Measurements from ENCODE around the gene PRR19. TPM values are rescaled to one million over a fixed set of nuclear protein-coding genes. Genes with fewer than 3 reads are reported as not detected.

PRR19 gene
- total RNA-seq, 2 donors from 2014 or later = 0.29 to 0.86 TPM

- ATAC-seq (replicated peaks in 1 of 2) = no peak
- Mint-ChIP-seq H3K27me3 (ENCODE audit: low read depth) (no peaks in the 10 kb centered on the region), H3K4me1 (ENCODE audit: low read depth) (peaks cover 33% of the 10 kb centered on the region)
Measured at GRCh38 chr19:42267644-42268141, 34.2 kb upstream of the PRR19 start.

DNA sequence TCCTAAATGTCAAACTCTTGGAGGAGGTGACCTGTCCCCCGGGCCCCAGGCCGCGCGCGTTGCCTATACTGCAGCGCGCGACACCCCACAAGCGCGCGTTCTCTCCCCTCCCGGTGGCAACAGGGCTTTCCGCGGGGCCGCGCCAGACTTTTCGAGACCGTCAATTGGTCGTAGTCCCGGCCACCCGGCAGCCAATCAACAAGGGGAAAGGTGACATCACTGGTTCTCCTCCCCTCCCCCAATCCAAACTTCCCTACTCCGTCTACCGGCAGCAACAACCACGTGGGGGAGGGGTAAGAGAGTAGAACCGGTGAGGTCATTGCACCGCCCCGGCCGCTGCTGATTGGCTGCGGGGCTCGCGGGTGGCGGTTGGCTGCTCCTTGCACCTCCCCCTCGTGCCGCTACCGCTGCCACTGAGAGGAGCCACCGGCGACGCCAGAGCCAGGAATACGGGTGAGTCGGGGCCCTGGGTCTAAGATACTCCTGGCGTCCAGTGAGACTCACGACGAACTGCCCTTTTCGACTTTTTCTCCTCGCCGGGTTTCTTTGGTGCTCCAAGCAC, 33.7 kb upstream of the PRR19 start:
- H3K4me1 Mint-ChIP-seq (ENCODE audit: low read depth) = peaks cover 31% of the 10 kb centered on the region
- H3K27me3 Mint-ChIP-seq (ENCODE audit: low read depth) = no peaks in the 10 kb centered on the region
- no peaks in the 10 kb centered on the region for H3K9me3 Mint-ChIP-seq
- H3K36me3 Mint-ChIP-seq (ENCODE audit: insufficient read depth in 2 of 2) = peaks cover 4 to 7% of the 10 kb centered on the region in 2 donors
- no peak overlapping the region for H3K4me3 Mint-ChIP-seq
- peak; percentile 98 to 99 for DNase-seq
- H3K27ac Mint-ChIP-seq = no peak overlapping the region
- ATAC-seq (replicated peaks in 1 of 2) = peak; percentile 70

More at GRCh38 chr19:42267644-42268141, 34.2 kb upstream of the PRR19 start:
- no peak for DNase-seq
- Mint-ChIP-seq H3K4me3 (no peak overlapping the region), H3K27ac (no peak overlapping the region), H3K9me3 (no peaks in the 10 kb centered on the region), H3K36me3 (ENCODE audit: insufficient read depth in 2 of 2) (peaks cover 4 to 7% of the 10 kb centered on the region in 2 donors)

GRCh38 chr19:42268704-42269477, 33.0 kb upstream of the PRR19 start, which contains the start of gene CIC:
Gene CIC (plus strand): TSS chr19:42269252. CDS start chr19:42271784, 2,532 bp downstream.
- Mint-ChIP-seq H3K27me3 (ENCODE audit: low read depth) (no peaks in the 10 kb centered on the region), H3K4me3 (no peak within 1 kb of the TSS), H3K4me1 (ENCODE audit: low read depth) (peaks cover 31% of the 10 kb centered on the region), H3K36me3 (ENCODE audit: insufficient read depth in 2 of 2) (peaks cover 4 to 9% of the 10 kb centered on the region in 2 donors), H3K9me3 (no peaks in the 10 kb centered on the region), H3K27ac (peak within 1 kb of the TSS; percentile 92)
- DNase-seq (peak; percentile 99), ATAC-seq (replicated peaks in 1 of 2) (peak; percentile 86)

- H3K4me3 Mint-ChIP-seq = no peak overlapping the region
- no peaks in the 10 kb centered on the region for H3K9me3 Mint-ChIP-seq
- ATAC-seq (replicated peaks in 1 of 2) = no peak
- H3K27me3 Mint-ChIP-seq (ENCODE audit: low read depth) = no peaks in the 10 kb centered on the region
- peak overlapping the region; percentile 92 for H3K27ac Mint-ChIP-seq
- H3K4me1 Mint-ChIP-seq (ENCODE audit: low read depth) = peaks cover 34% of the 10 kb centered on the region
- DNase-seq = no peak
- H3K36me3 Mint-ChIP-seq (ENCODE audit: insufficient read depth in 2 of 2) = peaks cover 6 to 12% of the 10 kb centered on the region in 2 donors
Measured at GRCh38 chr19:42269478-42270345, 32.2 kb upstream of the PRR19 start.

- Mint-ChIP-seq H3K9me3 (no peaks in the 10 kb centered on the region), H3K27me3 (ENCODE audit: low read depth) (no peaks in the 10 kb centered on the region), H3K4me1 (ENCODE audit: low read depth) (peaks cover 42% of the 10 kb centered on the region), H3K4me3 (no peak overlapping the region), H3K36me3 (ENCODE audit: insufficient read depth in 2 of 2) (peaks cover 6 to 14% of the 10 kb centered on the region in 2 donors), H3K27ac (peak overlapping the region; percentile 92)
- DNase-seq (peak; percentile 67 to 77), ATAC-seq (replicated peaks in 1 of 2) (peak; percentile 4 to 9)
Measured at GRCh38 chr19:42270346-42271044, 31.4 kb upstream of the PRR19 start.

- H3K4me1 Mint-ChIP-seq (ENCODE audit: low read depth) = peaks cover 47% of the 10 kb centered on the region
- no peak for ATAC-seq (replicated peaks in 1 of 2)
- H3K27ac Mint-ChIP-seq = peak overlapping the region; percentile 48
- H3K36me3 Mint-ChIP-seq (ENCODE audit: insufficient read depth in 2 of 2) = peaks cover 6 to 16% of the 10 kb centered on the region in 2 donors
- H3K27me3 Mint-ChIP-seq (ENCODE audit: low read depth) = no peaks in the 10 kb centered on the region
- peak overlapping the region in 1 of 2 donors; percentile 63 for H3K4me3 Mint-ChIP-seq
- DNase-seq = no peak
- no peaks in the 10 kb centered on the region for H3K9me3 Mint-ChIP-seq
Measured at GRCh38 chr19:42271045-42271419, 30.9 kb upstream of the PRR19 start.

DNA sequence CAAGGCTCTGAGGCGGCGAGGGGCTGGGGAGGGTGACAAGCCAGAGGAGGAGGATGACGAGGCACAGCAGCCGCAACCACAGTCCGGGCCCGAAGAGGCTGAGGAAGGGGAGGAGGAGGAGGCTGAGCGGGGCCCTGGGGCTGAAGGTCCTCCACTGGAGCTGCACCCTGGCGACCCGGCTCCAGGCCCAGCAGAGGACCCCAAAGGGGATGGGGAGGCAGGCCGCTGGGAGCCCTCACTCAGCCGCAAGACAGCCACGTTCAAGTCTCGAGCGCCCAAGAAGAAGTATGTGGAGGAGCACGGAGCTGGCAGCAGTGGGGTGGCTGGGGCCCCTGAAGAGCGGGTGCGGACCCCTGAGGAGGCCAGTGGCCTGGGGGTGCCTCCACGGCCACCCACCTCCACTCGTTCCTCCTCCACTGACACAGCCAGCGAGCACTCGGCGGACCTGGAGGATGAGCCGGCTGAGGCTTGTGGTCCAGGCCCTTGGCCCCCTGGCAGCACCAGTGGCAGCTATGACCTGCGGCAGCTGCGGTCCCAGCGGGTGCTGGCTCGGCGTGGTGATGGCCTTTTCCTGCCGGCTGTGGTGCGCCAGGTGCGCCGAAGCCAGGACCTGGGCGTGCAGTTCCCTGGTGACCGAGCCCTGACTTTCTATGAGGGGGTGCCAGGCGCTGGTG, 29.9 kb upstream of the PRR19 start:
- H3K27ac Mint-ChIP-seq = peak overlapping the region; percentile 45
- H3K27me3 Mint-ChIP-seq (ENCODE audit: low read depth) = no peaks in the 10 kb centered on the region
- H3K4me3 Mint-ChIP-seq = no peak overlapping the region
- peaks cover 57% of the 10 kb centered on the region for H3K4me1 Mint-ChIP-seq (ENCODE audit: low read depth)
- no peaks in the 10 kb centered on the region for H3K9me3 Mint-ChIP-seq
- no peak for DNase-seq
- H3K36me3 Mint-ChIP-seq (ENCODE audit: insufficient read depth in 2 of 2) = peaks cover 6 to 18% of the 10 kb centered on the region in 2 donors
- no peak for ATAC-seq (replicated peaks in 1 of 2)

DNA sequence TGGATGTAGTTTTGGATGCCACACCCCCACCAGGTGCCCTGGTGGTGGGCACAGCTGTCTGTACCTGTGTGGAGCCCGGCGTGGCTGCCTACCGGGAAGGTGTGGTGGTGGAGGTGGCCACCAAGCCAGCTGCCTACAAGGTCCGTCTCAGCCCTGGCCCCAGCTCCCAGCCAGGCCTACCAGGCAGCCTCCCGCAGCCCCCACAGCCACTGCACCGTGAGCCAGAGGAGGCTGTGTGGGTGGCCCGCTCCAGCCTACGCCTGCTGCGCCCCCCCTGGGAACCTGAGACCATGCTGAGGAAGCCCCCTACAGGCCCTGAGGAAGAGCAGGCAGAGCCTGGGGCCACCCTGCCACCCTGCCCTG, 29.4 kb upstream of the PRR19 start:
- Mint-ChIP-seq H3K4me1 (ENCODE audit: low read depth) (peaks cover 60% of the 10 kb centered on the region), H3K4me3 (no peak overlapping the region), H3K27me3 (ENCODE audit: low read depth) (no peaks in the 10 kb centered on the region), H3K36me3 (ENCODE audit: insufficient read depth in 2 of 2) (peaks cover 6 to 18% of the 10 kb centered on the region in 2 donors), H3K9me3 (no peaks in the 10 kb centered on the region), H3K27ac (no peak overlapping the region)
- no peak for ATAC-seq (replicated peaks in 1 of 2)
- no peak for DNase-seq

GRCh38 chr19:42272989-42273406, 28.9 kb upstream of the PRR19 start:
- ATAC-seq (replicated peaks in 1 of 2) (no peak), DNase-seq (no peak)
- no peaks in the 10 kb centered on the region for H3K9me3 Mint-ChIP-seq
- H3K4me1 Mint-ChIP-seq (ENCODE audit: low read depth) = peaks cover 58% of the 10 kb centered on the region
- H3K4me3 Mint-ChIP-seq = no peak overlapping the region
- H3K27ac Mint-ChIP-seq = no peak overlapping the region
- no peaks in the 10 kb centered on the region for H3K27me3 Mint-ChIP-seq (ENCODE audit: low read depth)
- peaks cover 6 to 18% of the 10 kb centered on the region in 2 donors for H3K36me3 Mint-ChIP-seq (ENCODE audit: insufficient read depth in 2 of 2)

DNA sequence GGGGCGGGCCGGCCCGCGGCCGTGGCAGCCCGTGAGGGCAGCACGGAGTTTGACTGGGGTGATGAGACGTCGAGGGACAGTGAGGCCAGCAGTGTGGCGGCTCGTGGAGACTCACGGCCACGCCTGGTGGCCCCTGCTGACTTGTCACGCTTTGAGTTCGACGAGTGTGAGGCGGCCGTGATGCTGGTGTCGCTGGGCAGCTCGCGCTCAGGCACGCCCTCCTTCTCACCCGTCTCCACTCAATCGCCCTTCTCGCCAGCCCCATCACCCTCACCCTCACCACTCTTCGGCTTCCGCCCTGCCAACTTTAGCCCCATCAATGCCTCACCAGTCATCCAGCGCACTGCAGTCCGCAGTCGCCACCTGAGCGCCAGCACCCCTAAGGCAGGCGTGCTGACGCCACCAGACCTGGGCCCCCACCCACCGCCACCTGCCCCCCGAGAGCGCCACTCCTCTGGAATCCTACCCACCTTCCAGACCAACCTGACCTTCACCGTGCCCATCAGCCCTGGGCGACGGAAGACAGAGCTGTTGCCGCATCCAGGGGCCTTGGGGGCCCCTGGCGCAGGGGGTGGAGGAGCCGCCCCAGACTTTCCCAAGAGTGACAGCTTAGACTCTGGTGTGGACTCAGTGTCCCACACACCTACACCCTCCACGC, 28.4 kb upstream of the PRR19 start:
- H3K27me3 Mint-ChIP-seq (ENCODE audit: low read depth) = no peaks in the 10 kb centered on the region
- H3K4me1 Mint-ChIP-seq (ENCODE audit: low read depth) = peaks cover 60% of the 10 kb centered on the region
- H3K36me3 Mint-ChIP-seq (ENCODE audit: insufficient read depth in 2 of 2) = peaks cover 6 to 18% of the 10 kb centered on the region in 2 donors
- no peaks in the 10 kb centered on the region for H3K9me3 Mint-ChIP-seq
- no peak for ATAC-seq (replicated peaks in 1 of 2)
- DNase-seq = no peak
- H3K4me3 Mint-ChIP-seq = no peak overlapping the region
- no peak overlapping the region for H3K27ac Mint-ChIP-seq

DNA sequence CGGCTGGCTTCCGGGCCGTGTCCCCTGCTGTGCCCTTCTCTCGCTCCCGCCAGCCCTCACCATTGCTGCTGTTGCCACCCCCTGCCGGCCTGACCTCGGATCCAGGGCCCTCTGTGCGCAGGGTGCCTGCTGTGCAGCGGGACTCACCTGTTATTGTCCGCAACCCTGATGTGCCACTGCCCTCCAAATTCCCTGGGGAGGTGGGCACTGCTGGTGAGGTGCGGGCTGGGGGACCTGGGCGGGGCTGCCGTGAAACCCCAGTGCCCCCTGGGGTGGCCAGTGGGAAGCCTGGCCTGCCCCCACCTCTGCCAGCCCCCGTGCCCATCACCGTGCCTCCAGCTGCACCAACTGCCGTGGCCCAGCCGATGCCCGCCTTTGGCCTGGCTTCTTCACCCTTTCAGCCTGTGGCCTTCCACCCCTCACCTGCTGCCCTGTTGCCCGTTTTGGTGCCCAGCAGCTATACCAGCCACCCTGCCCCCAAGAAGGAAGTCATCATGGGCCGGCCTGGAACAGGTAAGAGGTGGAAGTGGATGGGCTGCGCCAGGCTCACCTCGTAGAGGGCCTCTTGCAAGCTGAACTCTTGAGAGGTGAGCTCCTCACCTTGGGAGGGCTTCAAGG, 27.8 kb upstream of the PRR19 start:
- H3K36me3 Mint-ChIP-seq (ENCODE audit: insufficient read depth in 2 of 2) = peaks cover 6 to 18% of the 10 kb centered on the region in 2 donors
- no peak overlapping the region for H3K4me3 Mint-ChIP-seq
- H3K4me1 Mint-ChIP-seq (ENCODE audit: low read depth) = peaks cover 66% of the 10 kb centered on the region
- H3K27me3 Mint-ChIP-seq (ENCODE audit: low read depth) = no peaks in the 10 kb centered on the region
- H3K27ac Mint-ChIP-seq = no peak overlapping the region
- H3K9me3 Mint-ChIP-seq = no peaks in the 10 kb centered on the region
- no peak for DNase-seq
- ATAC-seq (replicated peaks in 1 of 2) = no peak

Data from activated T-cell treated with anti-CD3 and anti-CD28 coated beads, Interleukin-2, amount 50 U/mL, for 72 hours (primary cell).